Psoas muscle (tissue), 8 donors: ENCODE measurements around the gene SLC22A14. TPM values are rescaled to one million over a fixed set of nuclear protein-coding genes. Genes with fewer than 3 reads are reported as not detected.

Experiments
- ATAC-seq, 4 donors: fragments of 200-7000 bp; cut with Tn5 transposase; one replicate each; pipeline ENCODE4 v1.9.1; 2020; ENCODE audit warnings: moderate library complexity in 3 of 4, mild to moderate bottlenecking in 2 of 4
- DNase-seq, 2 donors: peaks; one replicate each; pipeline ENCODE4 v3.0.0-alpha.2; 2020
- H3K27ac ChIP-seq: fragments of 200-600 bp; one replicate; pipeline ENCODE4 v1.8.0; 2022
- H3K27me3 ChIP-seq, 3 donors: fragments of 200-600 bp in 1 of 3; one replicate each; pipeline versions ENCODE4 v1.6.1 to v1.8.0; 2013 to 2022; ENCODE audit warnings: low read length in 2 of 3, mild to moderate bottlenecking in 2 of 3, moderate library complexity in 1 of 3; ENCODE audit not compliant: insufficient read depth in 3 of 3
- H3K36me3 ChIP-seq, 2 donors: fragments of 200-600 bp in 1 of 2; one replicate each; pipeline versions ENCODE4 v1.6.1 to v1.8.0; 2013 to 2022; ENCODE audit warnings: low read depth in 1 of 2, mild to moderate bottlenecking in 1 of 2, moderate library complexity in 1 of 2; ENCODE audit not compliant: insufficient read depth in 1 of 2
- H3K4me1 ChIP-seq: fragments of 200-600 bp; one replicate; pipeline ENCODE4 v1.8.0; 2022
- H3K4me3 ChIP-seq: fragments of 200-600 bp; one replicate; pipeline ENCODE4 v1.8.0; 2022; ENCODE audit warnings: mild to moderate bottlenecking
- H3K9me3 ChIP-seq: fragments of 200-600 bp; one replicate; pipeline ENCODE4 v1.8.0; 2022
- CTCF ChIP-seq: fragments of 200-600 bp; IDR thresholded peaks from one replicate; pipeline ENCODE4 v1.8.0; 2022; ENCODE audit warnings: antibody characterized with exemption
- WGBS, 3 donors: extraction: QIAGEN DNeasy Blood & Tissue Kit; methylation state at CpG; one replicate each; pipeline versions ENCODE4 v1.1.6 to v1.1.7; 2013; 5-methylcytosine and 5-hydroxymethylcytosine counted together
- intact Hi-C, 2 donors: fragments of 100-400 bp; cut with DNase I; formaldehyde crosslinking; loops; one replicate each; pipeline versions ENCODE4 v1.11.0 to v1.14.2; 2022
- polyA plus RNA-seq, 3 donors: library from polyadenylated mRNA; stranded (reverse); fragments of 200-250 nt; gene quantifications; one replicate each; pipeline ENCODE4 v1.2.3, GENCODE V29; 2013
- total RNA-seq, 4 donors: library from RNA; stranded (reverse); fragmentation: NEBNext Ultra II Directional in 2 of 4; extraction: Animal tissue kit (Norgen Biotek cat#: 25700) in 2 of 4; gene quantifications; one replicate each; pipeline versions ENCODE4 v1.2.1 to v1.2.4, GENCODE V29; 2021 to 2023
- donor health status: healthy with polysubstance abuse.
- donor health status: DM: no; HTN: no; CAD: no; lungs with moderate emphysema.
- donor health status: Bipolar disorder and iron deficiency.
- donor health status: healthy.
- donor health status: DM: yes; HTN: yes; CAD: no.
- donor health status: DM: no; HTN: no; CAD: no.
- donor health status: DM: no; HTN: no; CAD: no.
- donor health status: DM: yes; HTN: yes; CAD: no.

SLC22A14 gene
- total and polyA plus RNA-seq, 7 donors: 0.08 to 0.64 (median 0.26) TPM

GRCh38 chr3:38314112-38314763 lies 32.1 kb downstream of the SLC22A14 start:
- intact Hi-C loops: no loop called here
- no peak overlapping the region for H3K4me3 ChIP-seq
- no peaks in the 10 kb centered on the region for H3K36me3 ChIP-seq
- 51 to 68% (median 55%) methylated on average over 4 of the region's 4 CpGs for WGBS, 3 donors
- H3K27ac ChIP-seq: no peak overlapping the region
- H3K4me1 ChIP-seq: no peaks in the 10 kb centered on the region
- no peaks in the 10 kb centered on the region for H3K27me3 ChIP-seq
- DNase-seq (no peak), ATAC-seq (no peak)
- TF ChIP-seq CTCF: no peak
- no peaks in the 10 kb centered on the region for H3K9me3 ChIP-seq

- Histone ChIP-seq H3K4me3 (no peak overlapping the region), H3K36me3 (no peaks in the 10 kb centered on the region), H3K9me3 (no peaks in the 10 kb centered on the region), H3K27me3 (no peaks in the 10 kb centered on the region), H3K4me1 (no peaks in the 10 kb centered on the region), H3K27ac (no peak overlapping the region)
- 70 to 78% (median 72%) methylated on average over 5 of the region's 5 CpGs for WGBS, 3 donors
- intact Hi-C loops: no loop called here
- DNase-seq: no peak
- no peak for TF ChIP-seq CTCF
- ATAC-seq: no peak
Measured at GRCh38 chr3:38314764-38315487, 32.8 kb downstream of the SLC22A14 start.

- no peak for TF ChIP-seq CTCF
- no peak for ATAC-seq
Measured at GRCh38 chr3:38315488-38316230, 33.6 kb downstream of the SLC22A14 start.

GRCh38 chr3:38316356-38317191 lies 34.5 kb downstream of the SLC22A14 start:
- Histone ChIP-seq H3K4me3 (no peak overlapping the region), H3K27ac (no peak overlapping the region), H3K4me1 (no peaks in the 10 kb centered on the region), H3K36me3 (no peaks in the 10 kb centered on the region), H3K9me3 (no peaks in the 10 kb centered on the region), H3K27me3 (no peaks in the 10 kb centered on the region)
- no peak for TF ChIP-seq CTCF
- ATAC-seq (no peak), DNase-seq (no peak)
- intact Hi-C loops: no loop called here
- WGBS, 3 donors: 85 to 90% (median 87%) methylated on average over 22 of the region's 22 CpGs

More at GRCh38 chr3:38315488-38316230, 33.6 kb downstream of the SLC22A14 start:
- H3K9me3 ChIP-seq: no peaks in the 10 kb centered on the region
- H3K36me3 ChIP-seq: no peaks in the 10 kb centered on the region
- intact Hi-C loops: no loop called here
- H3K4me3 ChIP-seq: no peak overlapping the region
- H3K27me3 ChIP-seq: no peaks in the 10 kb centered on the region
- H3K27ac ChIP-seq: no peak overlapping the region
- DNase-seq: no peak
- WGBS, 3 donors: 85 to 89% (median 88%) methylated on average over 10 of the region's 10 CpGs
- no peaks in the 10 kb centered on the region for H3K4me1 ChIP-seq
